H1 (cell line): Measurements from ENCODE around the gene ANO6. TPM values are rescaled to one million over a fixed set of nuclear protein-coding genes. Genes with fewer than 3 reads are reported as not detected.

Source experiments
- CTCF ChIA-PET: fragments of 300-600 bp; sonication (Branson Sonifier 250); formaldehyde crosslinking; loops from one replicate; lab custom pipeline; 2021; ENCODE audit not compliant: partially characterized antibody; lab: Charles Lee
- POLR2A ChIA-PET: fragments of 300-600 bp; sonication (Branson Sonifier 250); formaldehyde crosslinking; loops from one replicate; lab custom pipeline; 2021; ENCODE audit warnings: inconsistent platforms; ENCODE audit not compliant: partially characterized antibody; lab: Charles Lee
- DNase-seq, 2 experiments: peaks; one replicate each; pipeline versions ENCODE4 v3.0.0 to v3.0.0-alpha.2; 2010 to 2022; ENCODE audit warnings: low spot score in 2 of 2, low read depth in 1 of 2, mixed read lengths in 1 of 2
- FAIRE-seq: peaks from 2 replicates; lab custom pipeline; 2011; peaks lifted over from hg19 to GRCh38; lab: Jason Lieb, UNC
- H2AFZ ChIP-seq: 2 replicates; pipeline ENCODE4 v1.8.1; 2012; ENCODE audit warnings: low read length, inconsistent platforms
- H2AK5ac ChIP-seq: 2 replicates; pipeline ENCODE4 v1.6.1; 2013; ENCODE audit warnings: low read depth, low read length
- H2BK120ac ChIP-seq: replicated peaks from 2 replicates; pipeline ENCODE3; 2013; ENCODE audit warnings: low read depth, low read length, inconsistent platforms
- H2BK12ac ChIP-seq: 2 replicates; pipeline ENCODE4 v1.6.1; 2013; ENCODE audit warnings: low read depth, low read length
- H2BK15ac ChIP-seq: 2 replicates; pipeline ENCODE4 v1.6.1; 2013; ENCODE audit warnings: low read length
- H2BK20ac ChIP-seq: 2 replicates; pipeline ENCODE4 v1.6.1; 2013; ENCODE audit warnings: low read length
- H2BK5ac ChIP-seq: 2 replicates; pipeline ENCODE4 v1.6.1; 2013; ENCODE audit warnings: low read depth, low read length
- H3K14ac ChIP-seq: 2 replicates; pipeline ENCODE4 v1.6.1; 2013; ENCODE audit warnings: inconsistent platforms; ENCODE audit not compliant: insufficient read length
- H3K18ac ChIP-seq: 2 replicates; pipeline ENCODE4 v1.6.1; 2013; ENCODE audit warnings: low read length; ENCODE audit errors: extremely low read depth
- H3K23ac ChIP-seq: 2 replicates; pipeline ENCODE4 v1.6.1; 2013; ENCODE audit warnings: inconsistent platforms; ENCODE audit not compliant: insufficient read length
- H3K23me2 ChIP-seq: 2 replicates; pipeline ENCODE4 v1.6.1; 2013; ENCODE audit warnings: low read depth, low read length
- H3K27ac ChIP-seq: 2 replicates; pipeline ENCODE4 v1.6.1; 2011; ENCODE audit warnings: low read depth, low read length, inconsistent platforms
- H3K27me3 ChIP-seq, 4 experiments: replicated peaks in 1 of 4; 1 replicate in 1 of 4; 2 replicates in 3 of 4; pipeline versions ENCODE4 v1.6.1 to v1.8.1; 2011 to 2013; ENCODE audit warnings: low read length in 3 of 4, mild to moderate bottlenecking in 3 of 4, inconsistent platforms in 2 of 4, mixed read lengths in 2 of 4, moderate library complexity in 1 of 4; ENCODE audit not compliant: control insufficient read depth in 3 of 4, insufficient read depth in 3 of 4; ENCODE audit errors: extremely low read depth in 1 of 4
- H3K36me3 ChIP-seq, 4 experiments: 2 replicates each; pipeline versions ENCODE4 v1.6.1 to v1.8.1; 2011 to 2013; ENCODE audit warnings: mild to moderate bottlenecking in 4 of 4, low read length in 3 of 4, moderate library complexity in 2 of 4, control low read depth in 1 of 4, inconsistent platforms in 1 of 4; ENCODE audit not compliant: insufficient read depth in 4 of 4, control insufficient read depth in 2 of 4
- H3K4ac ChIP-seq: replicated peaks from 2 replicates; pipeline ENCODE3; 2013; ENCODE audit warnings: low read length, low read depth, mixed read lengths, inconsistent platforms; ENCODE audit not compliant: insufficient read length
- H3K4me1 ChIP-seq, 4 experiments: replicated peaks in 1 of 4; 1 replicate in 1 of 4; 2 replicates in 3 of 4; pipeline versions ENCODE4 v1.6.1 to v1.8.1; 2011 to 2013; ENCODE audit warnings: low read length in 3 of 4, inconsistent platforms in 2 of 4, mixed read lengths in 1 of 4; ENCODE audit not compliant: insufficient read depth in 4 of 4, control insufficient read depth in 3 of 4
- H3K4me2 ChIP-seq, 2 experiments: 2 replicates each; pipeline versions ENCODE4 v1.6.1 to v1.8.1; 2011 to 2013; ENCODE audit warnings: low read depth in 2 of 2, low read length in 2 of 2, control low read depth in 1 of 2, inconsistent platforms in 1 of 2, mild to moderate bottlenecking in 1 of 2; ENCODE audit not compliant: insufficient read depth in 1 of 2
- H3K4me3 ChIP-seq, 4 experiments: fragments of 200-600, 300-600 bp in 1 of 4; sonication (generic), shearing (Covaris generic), sonication (Bioruptor Twin) in 1 of 4; 2 replicates each; pipeline versions ENCODE4 v1.5.1 to v1.8.1; 2011 to 2016; ENCODE audit warnings: low read length in 4 of 4, low read depth in 3 of 4, control low read depth in 2 of 4, inconsistent platforms in 2 of 4, mild to moderate bottlenecking in 2 of 4, mixed read lengths in 1 of 4, moderate library complexity in 1 of 4; ENCODE audit not compliant: insufficient read depth in 2 of 4; ENCODE audit errors: extremely low read depth in 1 of 4
- H3K56ac ChIP-seq: replicated peaks from 2 replicates; pipeline ENCODE3; 2013; ENCODE audit warnings: low read depth, mild to moderate bottlenecking, mixed read lengths, low read length, inconsistent platforms; ENCODE audit not compliant: insufficient read length
- H3K79me1 ChIP-seq: 2 replicates; pipeline ENCODE4 v1.6.1; 2013; ENCODE audit warnings: low read depth, low read length, control low read depth
- H3K79me2 ChIP-seq, 2 experiments: 2 replicates each; pipeline versions ENCODE4 v1.6.1 to v1.8.1; 2012 to 2013; ENCODE audit warnings: low read length in 2 of 2, mild to moderate bottlenecking in 2 of 2, inconsistent platforms in 1 of 2; ENCODE audit not compliant: insufficient read depth in 2 of 2, control insufficient read depth in 1 of 2
- H3K9ac ChIP-seq, 4 experiments: replicated peaks in 1 of 4; 1 replicate in 1 of 4; 2 replicates in 3 of 4; pipeline versions ENCODE4 v1.6.1 to v1.8.1; 2011 to 2013; ENCODE audit warnings: low read depth in 3 of 4, low read length in 3 of 4, control low read depth in 2 of 4, mild to moderate bottlenecking in 2 of 4, moderate library complexity in 2 of 4, inconsistent platforms in 1 of 4; ENCODE audit errors: extremely low read depth in 1 of 4
- H3K9me3 ChIP-seq, 2 experiments: 2 replicates each; pipeline versions ENCODE4 v1.6.1 to v1.8.1; 2012 to 2013; ENCODE audit warnings: mild to moderate bottlenecking in 2 of 2, moderate library complexity in 2 of 2, control low read depth in 1 of 2, inconsistent platforms in 1 of 2, low read depth in 1 of 2, low read length in 1 of 2, mixed read lengths in 1 of 2; ENCODE audit not compliant: insufficient read depth in 2 of 2
- H4K20me1 ChIP-seq, 2 experiments: replicated peaks in 1 of 2; 2 replicates each; pipeline versions ENCODE3 to v1.8.1; 2011 to 2013; ENCODE audit warnings: inconsistent platforms in 2 of 2, low read length in 2 of 2, mild to moderate bottlenecking in 1 of 2; ENCODE audit not compliant: insufficient read depth in 2 of 2, control insufficient read depth in 1 of 2
- H4K5ac ChIP-seq: 2 replicates; pipeline ENCODE4 v1.6.1; 2013; ENCODE audit warnings: low read length, low read depth, mixed read lengths, inconsistent platforms; ENCODE audit not compliant: insufficient read length
- H4K8ac ChIP-seq: 2 replicates; pipeline ENCODE4 v1.8.0; 2013; ENCODE audit warnings: mild to moderate bottlenecking, moderate library complexity, low read length, inconsistent platforms; ENCODE audit not compliant: insufficient read depth; ENCODE audit errors: extremely low read depth
- H4K91ac ChIP-seq: replicated peaks from 2 replicates; pipeline ENCODE3; 2013; ENCODE audit warnings: low read length, mixed read lengths, inconsistent platforms; ENCODE audit not compliant: insufficient read length
- ASH2L ChIP-seq: fragments of 200-600, 300-600 bp; sonication (generic); IDR thresholded peaks from one replicate; pipeline ENCODE4 v1.7.1; 2017; ENCODE audit warnings: low read length
- BACH1 ChIP-seq: IDR thresholded peaks from 2 replicates; pipeline ENCODE4 v1.6.1; 2012; ENCODE audit warnings: low read length, improper control_type of control experiment
- CEBPB ChIP-seq: IDR thresholded peaks from 2 replicates; pipeline ENCODE4 v1.6.1; 2012; ENCODE audit warnings: low read depth, low read length
- CHD1 ChIP-seq: IDR thresholded peaks from 2 replicates; pipeline ENCODE4 v1.6.1; 2012; ENCODE audit warnings: low read depth, low read length, improper control_type of control experiment
- EZH2 ChIP-seq: fragments of 200-600 bp; sonication (generic); IDR thresholded peaks from 2 replicates; pipeline ENCODE4 v1.7.1; 2012; ENCODE audit warnings: low read depth, mild to moderate bottlenecking, moderate library complexity, low read length, inconsistent platforms; ENCODE audit not compliant: severe bottlenecking
- JUN ChIP-seq: IDR thresholded peaks from 2 replicates; pipeline ENCODE4 v1.6.1; 2011; ENCODE audit warnings: low read depth, mild to moderate bottlenecking, improper control_type of control experiment, low read length
- KDM1A ChIP-seq: fragments of 200-600, 300-600 bp; sonication (generic); IDR thresholded peaks from 2 replicates; pipeline ENCODE4 v1.7.1; 2016; ENCODE audit warnings: mild to moderate bottlenecking, low read length, borderline replicate concordance
- KDM4A ChIP-seq: IDR thresholded peaks from one replicate; pipeline ENCODE4 v1.7.1; 2012; ENCODE audit warnings: low read depth, mild to moderate bottlenecking, moderate library complexity, low read length, inconsistent platforms; ENCODE audit not compliant: severe bottlenecking
- RBBP5 ChIP-seq: IDR thresholded peaks from 2 replicates; pipeline ENCODE4 v1.7.1; 2012; ENCODE audit warnings: low read depth, mild to moderate bottlenecking, inconsistent platforms, low read length, moderate library complexity, borderline replicate concordance
- RFX5 ChIP-seq: IDR thresholded peaks from 2 replicates; pipeline ENCODE4 v1.6.1; 2011; ENCODE audit warnings: low read depth, low read length, improper control_type of control experiment, borderline replicate concordance
- SIX5 ChIP-seq: IDR thresholded peaks from 2 replicates; pipeline ENCODE4 v1.6.1; 2011; ENCODE audit warnings: mild to moderate bottlenecking, low read depth, low read length
- ZNF274 ChIP-seq: IDR thresholded peaks from 2 replicates; pipeline ENCODE4 v1.7.0; 2012; ENCODE audit warnings: low read length, borderline replicate concordance; ENCODE audit errors: extremely low read depth
- WGBS, 2 experiments: shearing (Covaris generic) in 1 of 2; methylation state at CpG; one replicate each; pipeline versions ENCODE4 v1.1.6 to v1.1.7; 2013 to 2015; ENCODE audit warnings: low lambda C conversion rate in 2 of 2, mixed read lengths in 2 of 2, inconsistent platforms in 1 of 2, low coverage in 1 of 2, missing lambda C conversion rate in 1 of 2; ENCODE audit not compliant: insufficient replicate concordance in 2 of 2, insufficient coverage in 1 of 2, insufficient read length in 1 of 2; ENCODE audit errors: extremely low coverage in 1 of 2, missing lambda C conversion rate in 1 of 2; 5-methylcytosine and 5-hydroxymethylcytosine counted together
- polyA plus RNA-seq, 7 experiments: library from polyadenylated mRNA; depleted of rRNA in 3 of 7; stranded (reverse) in 5 of 7; unstranded in 2 of 7; fragments of >200 nt in 5 of 7; fragments of 200-250 nt in 2 of 7; gene quantifications; 1 replicate in 5 of 7; 2 replicates in 1 of 7; 4 replicates in 1 of 7; pipeline versions ENCODE4 v1.2.1 to v1.2.3, GENCODE V29; 2011 to 2013; ENCODE audit warnings: missing spikeins in 2 of 7, mixed read lengths in 2 of 7
- total RNA-seq: library from RNA; stranded (reverse); fragmentation: NEBNext Ultra II Directional; extraction: Animal tissue kit (Norgen Biotek cat#: 25700); gene quantifications from 2 replicates; pipeline ENCODE4 v1.2.1, GENCODE V29; 2021
- TF ChIP-seq, protein P1 (sequence below): IDR thresholded peaks from 2 replicates; pipeline ENCODE4 v1.6.1; 2012; ENCODE audit warnings: low read length, inconsistent platforms

Gene ANO6
- total and polyA plus RNA-seq, 2 of the 8 experiments (the other 6 are each of a cell fraction or from before 2014, with no cell fraction given) = 15.1 to 39.7 TPM

DNA sequence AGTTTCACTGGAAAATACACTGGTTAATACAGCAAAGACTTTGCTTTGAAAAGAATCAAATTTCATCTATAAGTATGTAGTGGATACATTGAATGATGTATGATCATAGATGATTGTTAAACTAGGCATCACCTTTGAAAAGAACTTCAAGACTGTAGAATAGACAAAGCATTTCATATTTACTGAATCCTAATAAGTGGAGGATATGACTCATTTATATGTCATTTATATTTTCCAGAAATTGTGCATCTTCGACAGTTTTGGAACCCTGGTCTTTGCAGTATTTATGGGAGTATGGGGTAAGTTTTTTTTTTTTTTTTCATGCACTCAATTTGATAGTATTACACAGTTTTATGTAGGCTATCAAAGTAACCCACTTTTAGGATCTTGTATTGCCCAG, 161.9 kb downstream of the ANO6 start:
- Histone ChIP-seq H3K9me3 (no peaks in the 10 kb centered on the region), H4K5ac (no peak overlapping the region), H2BK12ac (no peak overlapping the region), H3K18ac (no peak overlapping the region), H3K14ac (no peak overlapping the region), H3K79me2 (no peaks in the 10 kb centered on the region), H2BK120ac (no peak overlapping the region), H3K23me2 (no peaks in the 10 kb centered on the region), H3K4me1 (no peaks in the 10 kb centered on the region), H3K4me3 (no peak overlapping the region), H2BK5ac (no peak overlapping the region), H2BK20ac (no peak overlapping the region), H3K56ac (no peak overlapping the region), H3K23ac (no peak overlapping the region), H2AFZ (no peak overlapping the region), H4K91ac (no peak overlapping the region), H2BK15ac (no peak overlapping the region), H2AK5ac (no peak overlapping the region), H4K20me1 (no peaks in the 10 kb centered on the region), H3K27me3 (no peaks in the 10 kb centered on the region), H3K4ac (no peak overlapping the region), H3K27ac (no peak overlapping the region), H3K36me3 (peaks cover 0 to 15% (median 3%) of the 10 kb centered on the region in 4 experiments; a peak in 6 of 8 replicates), H3K9ac (no peak overlapping the region), H3K4me2 (no peak overlapping the region), H4K8ac (no peak overlapping the region), H3K79me1 (no peaks in the 10 kb centered on the region)
- CTCF ChIA-PET = interaction anchor here (2.6 kb wide), 1 partner anchor 11 kb away, joined by 10 read pairs; no protein-coding TSS in a partner anchor
- WGBS, 2 experiments = 85% methylated on average over 1 of the region's 1 CpG; no CpG with 5 or more reads in 1 of the 2 experiments
- FAIRE-seq = no peak
- DNase-seq = no peak
- POLR2A ChIA-PET = no interaction called here
- TF ChIP-seq JUN (no peak), KDM1A (no peak), RFX5 (no peak), ZNF274 (no peak), ASH2L (no peak), BACH1 (no peak), CEBPB (no peak), EZH2 (no peak), RBBP5 (no peak), KDM4A (no peak), CHD1 (no peak), SIX5 (no peak)
- TF ChIP-seq, protein P1, sequence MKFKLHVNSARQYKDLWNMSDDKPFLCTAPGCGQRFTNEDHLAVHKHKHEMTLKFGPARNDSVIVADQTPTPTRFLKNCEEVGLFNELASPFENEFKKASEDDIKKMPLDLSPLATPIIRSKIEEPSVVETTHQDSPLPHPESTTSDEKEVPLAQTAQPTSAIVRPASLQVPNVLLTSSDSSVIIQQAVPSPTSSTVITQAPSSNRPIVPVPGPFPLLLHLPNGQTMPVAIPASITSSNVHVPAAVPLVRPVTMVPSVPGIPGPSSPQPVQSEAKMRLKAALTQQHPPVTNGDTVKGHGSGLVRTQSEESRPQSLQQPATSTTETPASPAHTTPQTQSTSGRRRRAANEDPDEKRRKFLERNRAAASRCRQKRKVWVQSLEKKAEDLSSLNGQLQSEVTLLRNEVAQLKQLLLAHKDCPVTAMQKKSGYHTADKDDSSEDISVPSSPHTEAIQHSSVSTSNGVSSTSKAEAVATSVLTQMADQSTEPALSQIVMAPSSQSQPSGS = no peak
